HG03039 (cell line): ENCODE results near the gene ZDHHC8.

Source experiments
- ATAC-seq: cut with Tn5 transposase; IDR thresholded peaks from one replicate; pipeline ENCODE4 v1.9.1; 2021; ENCODE audit warnings: mild to moderate bottlenecking, moderate library complexity; ENCODE audit not compliant: unreplicated experiment

The ZDHHC8 gene

DNA sequence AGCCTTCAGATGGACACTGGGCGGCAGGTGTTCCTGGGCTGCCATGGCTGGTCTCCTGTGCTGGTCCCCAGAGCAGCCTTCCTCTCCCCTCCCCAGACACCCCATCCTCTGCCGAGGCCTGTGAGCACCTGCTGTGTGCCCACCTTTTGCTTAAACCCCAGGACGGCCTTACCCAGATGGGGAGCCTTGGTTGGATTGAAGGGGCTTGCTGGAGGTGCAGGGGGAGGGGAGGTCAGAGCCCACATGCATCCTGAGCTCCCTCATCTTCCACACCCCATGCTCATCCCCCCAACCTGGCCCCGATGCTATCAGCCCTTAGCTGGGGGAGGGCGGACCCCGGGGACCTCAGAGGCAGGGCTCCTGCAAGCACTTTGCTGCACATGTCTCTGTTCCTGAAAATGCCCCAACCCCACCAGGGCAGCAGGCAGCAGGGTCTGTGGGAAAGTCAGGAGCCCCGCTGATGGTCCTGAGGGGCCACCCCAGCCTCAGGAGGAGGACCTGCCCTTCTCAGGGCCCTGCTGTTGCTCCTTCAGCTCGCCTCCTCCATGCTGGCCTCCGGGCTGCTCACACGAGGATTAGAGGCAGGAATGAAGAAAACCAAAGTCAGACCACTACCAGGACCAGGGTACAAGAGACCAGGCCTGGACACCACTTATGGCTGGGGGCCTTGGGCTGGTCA, 60.8 kb downstream of the ZDHHC8 start:
- ATAC-seq = no peak

DNA sequence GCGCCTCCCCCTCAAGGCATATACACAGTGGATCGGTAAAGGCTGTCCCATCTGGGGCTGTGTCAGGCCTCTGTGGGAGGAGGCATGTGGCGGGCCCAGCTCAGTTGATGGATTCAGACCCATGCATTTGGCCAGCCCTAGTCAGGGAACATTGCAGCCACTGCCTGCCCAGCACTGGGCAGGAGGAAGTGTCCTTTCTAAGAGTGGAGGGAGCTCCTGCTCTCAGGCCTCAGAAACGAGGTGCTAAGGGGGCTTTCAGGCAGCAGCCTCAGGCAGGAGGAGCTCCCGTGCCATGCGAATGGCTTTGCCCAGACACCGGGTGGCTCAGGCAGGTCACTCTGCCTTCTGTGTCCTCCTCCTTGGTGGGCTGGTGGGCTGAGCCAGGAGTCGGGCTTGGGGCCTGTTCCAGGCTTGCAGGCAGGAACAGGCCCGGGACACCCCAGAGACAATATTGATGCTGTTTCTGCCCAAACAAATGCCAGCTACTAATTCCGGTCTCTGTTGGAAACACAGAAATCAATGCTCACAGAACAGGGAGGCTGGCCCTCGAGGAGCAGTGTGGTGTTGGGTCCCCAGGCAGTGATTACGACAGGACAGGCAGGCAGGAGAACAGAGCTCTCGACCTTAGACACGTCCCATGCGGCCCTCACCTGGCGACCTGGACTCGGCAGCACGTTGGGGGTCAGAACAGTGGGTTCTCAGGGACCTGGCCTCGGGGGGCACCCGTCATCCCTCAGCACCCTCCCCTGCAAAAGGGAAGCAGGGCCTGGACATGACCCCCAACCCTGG, 61.6 kb downstream of the ZDHHC8 start:
- no peak for ATAC-seq

DNA sequence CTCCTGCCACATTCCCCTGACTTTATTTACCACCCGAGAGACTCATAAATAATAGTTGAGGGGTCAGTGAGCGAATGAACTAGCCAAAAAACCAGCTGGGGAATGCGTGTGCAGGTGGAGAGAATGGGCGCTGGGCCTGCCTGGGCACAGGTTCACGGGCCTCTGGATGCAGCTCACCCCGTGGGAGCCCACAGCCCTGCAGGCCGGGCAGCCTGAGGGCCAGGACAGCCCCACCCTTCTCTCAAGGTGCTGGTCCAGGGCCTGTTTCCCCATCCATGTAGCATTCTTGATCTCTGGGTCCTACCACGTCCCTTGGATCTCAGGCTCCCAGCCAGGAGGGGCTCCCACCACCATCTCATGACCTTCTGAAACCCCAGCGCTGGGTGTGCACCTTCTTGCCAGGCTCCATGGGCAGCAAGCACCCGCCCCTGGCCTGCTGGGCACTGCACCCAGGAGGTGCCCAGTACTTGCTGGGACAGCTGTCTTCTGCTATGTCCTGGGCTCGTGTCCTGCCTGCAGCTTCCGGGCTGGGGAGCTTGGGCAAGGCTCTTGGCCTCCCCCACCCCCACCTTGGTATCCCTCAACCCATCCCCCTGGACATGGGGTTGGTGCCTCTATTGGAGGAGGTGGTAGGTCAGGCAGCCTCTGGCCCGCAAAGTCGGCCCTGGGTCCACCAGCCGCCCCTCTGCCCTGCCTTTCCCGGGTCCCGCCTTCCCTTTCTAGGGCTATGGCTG, 62.3 kb downstream of the ZDHHC8 start:
- no peak for ATAC-seq

DNA sequence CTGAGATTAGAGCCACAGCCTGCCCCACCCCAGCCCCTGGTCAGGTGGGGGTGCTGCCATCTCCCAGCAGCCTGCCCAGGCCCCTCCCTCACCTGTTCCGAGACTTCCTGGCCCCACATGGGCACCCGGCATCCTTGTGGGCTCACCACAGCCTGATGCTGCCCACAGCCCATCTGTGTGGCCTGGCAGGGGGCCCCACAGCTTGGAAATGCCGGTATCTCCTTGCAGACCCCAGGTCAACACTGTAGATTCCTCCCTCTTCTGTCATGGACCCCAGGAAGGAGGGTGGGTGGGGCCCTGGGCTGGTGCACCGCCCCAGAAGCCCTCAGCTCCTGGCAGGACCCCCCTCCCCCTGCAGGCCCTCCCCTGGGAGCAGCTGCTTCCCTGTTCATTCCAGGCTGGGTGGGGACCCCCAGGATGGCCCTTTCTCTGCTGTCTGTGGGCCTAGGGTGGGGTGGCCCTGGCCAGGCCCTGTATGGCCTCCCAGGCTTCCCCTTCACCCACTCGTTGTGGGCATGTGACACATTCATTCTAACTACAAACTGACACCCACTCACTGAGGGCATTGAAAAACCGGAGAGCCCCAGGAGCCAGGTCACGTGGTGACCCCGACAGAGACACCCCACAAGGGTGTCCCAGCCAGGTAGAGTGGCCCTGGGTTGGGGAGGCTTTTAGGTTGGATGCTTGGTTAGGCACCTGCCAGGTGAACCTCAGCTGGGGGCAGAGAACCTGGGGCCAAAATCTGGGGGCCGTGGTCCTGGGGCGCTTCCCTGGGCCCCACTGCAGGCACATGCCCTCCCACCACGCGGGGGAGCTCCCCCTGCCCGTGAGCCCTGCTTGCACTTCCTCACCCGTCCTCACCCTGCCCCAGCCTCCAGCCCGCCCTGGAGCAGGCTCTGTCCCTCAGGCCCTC, 63.3 kb downstream of the ZDHHC8 start:
- no peak for ATAC-seq

DNA sequence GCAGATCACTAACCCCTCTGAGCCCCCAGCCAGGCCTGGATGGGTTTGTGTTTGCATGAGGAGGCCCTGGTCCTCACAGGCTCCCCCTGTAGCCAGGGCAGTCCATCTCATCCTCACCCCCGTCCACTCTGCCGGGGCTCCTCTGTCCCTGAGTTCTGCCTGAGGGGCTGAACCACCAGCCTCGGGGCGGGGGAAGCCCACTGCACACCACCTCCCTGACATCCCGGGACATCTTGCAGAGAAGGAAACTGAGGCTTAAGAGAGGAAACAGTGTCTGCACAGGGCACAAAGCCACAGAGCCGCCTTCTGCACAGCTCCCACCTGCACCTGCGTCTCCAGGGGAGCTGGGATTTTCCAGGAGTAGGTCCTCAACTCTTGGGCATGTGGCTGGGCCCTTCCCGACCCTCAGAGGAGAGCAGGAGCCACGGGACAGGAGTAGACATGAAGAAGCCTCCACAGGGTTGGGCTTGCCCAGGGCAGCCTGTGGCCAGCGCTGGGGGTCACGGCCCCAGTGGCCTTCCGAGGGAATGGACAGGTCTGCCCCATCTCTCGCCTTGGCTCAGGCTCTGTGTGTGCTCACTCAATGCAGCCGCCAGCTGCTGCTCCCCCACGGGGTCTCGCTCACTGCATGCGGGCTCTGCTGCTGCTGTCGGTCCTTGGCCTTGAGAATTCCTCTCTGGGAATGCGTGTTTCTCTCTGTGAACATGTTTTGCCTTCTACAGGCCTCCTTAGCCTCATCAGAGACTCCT, 64.7 kb downstream of the ZDHHC8 start:
- no peak for ATAC-seq
